ENCODE data around the gene PLTP. TPM values are rescaled to one million over a fixed set of nuclear protein-coding genes. Genes with fewer than 3 reads are reported as not detected.

The PLTP gene
- total and polyA plus RNA-seq, 2 donors (not counting 3 experiments of a cell fraction or from before 2014, with no cell fraction given) = 62.1 to 118 TPM

DNA sequence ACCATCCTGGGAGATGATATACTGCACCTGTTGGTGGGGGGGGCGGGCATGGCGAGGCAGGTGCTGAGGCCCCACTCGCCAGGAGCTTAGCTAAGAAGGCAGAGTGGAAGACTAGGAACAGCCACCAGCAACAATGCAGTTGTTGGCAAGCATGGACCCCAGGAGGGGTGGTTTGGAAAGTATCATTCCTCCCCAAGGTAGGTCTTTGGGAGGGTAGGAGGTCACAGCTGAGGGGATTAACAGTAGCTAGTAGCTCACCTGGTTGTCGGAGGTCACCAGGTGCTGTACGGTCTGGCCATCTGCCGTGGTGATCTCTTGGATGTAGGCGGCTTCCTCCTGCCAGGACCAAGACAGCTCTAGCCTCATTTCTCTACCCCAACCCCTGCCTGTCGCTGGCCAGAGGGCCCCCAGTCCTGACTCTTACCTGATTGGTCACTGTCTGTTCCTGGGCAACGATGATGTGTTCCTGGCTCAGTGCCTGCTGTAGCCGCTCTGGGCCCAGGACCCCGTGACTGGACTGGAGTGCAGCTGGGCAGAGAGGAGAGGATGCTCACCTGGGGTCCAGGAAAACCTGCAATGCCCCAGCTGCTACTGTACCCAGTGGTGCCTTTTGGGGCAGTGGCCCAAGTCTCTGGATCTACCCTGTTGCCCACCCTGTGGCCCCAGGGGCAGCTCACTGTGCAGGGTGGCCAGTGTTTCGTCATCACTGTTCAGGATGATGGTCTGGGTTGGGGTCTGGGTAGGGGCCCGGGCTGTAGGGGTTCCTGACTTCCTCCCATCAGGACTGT, 37.8 kb upstream of the PLTP start:
- Histone ChIP-seq H3K9ac (replicated peaks; ENCODE audit: extremely low read depth, insufficient read depth, low read length) (no peak overlapping the region), H4K20me1 (replicated peaks; ENCODE audit: control insufficient read depth, extremely low read depth, insufficient read depth, low read length) (no peaks in the 10 kb centered on the region), H3K27ac (ENCODE audit: insufficient read depth, low read depth, low read length) (no peak overlapping the region), H3K36me3 (ENCODE audit: control insufficient read depth in 2 of 2, extremely low read depth in 1 of 2, insufficient read depth in 2 of 2, low read length in 2 of 2) (peaks cover 7 to 76% of the 10 kb centered on the region in 2 experiments), H3K27me3 (ENCODE audit: control insufficient read depth in 2 of 2, insufficient read depth in 2 of 2, low read length in 2 of 2) (no peaks in the 10 kb centered on the region), H3K9me1 (replicated peaks; ENCODE audit: control insufficient read depth, extremely low read depth, insufficient read depth, low read length) (no peaks in the 10 kb centered on the region), H3K79me2 (ENCODE audit: control insufficient read depth, insufficient read depth, low read length) (no peaks in the 10 kb centered on the region), H2AFZ (ENCODE audit: low read depth, low read length) (no peak overlapping the region), H3K4me3 (replicated peaks in 1 of 3; ENCODE audit: insufficient read depth in 1 of 3, low read depth in 1 of 3, low read length in 3 of 3) (no peak overlapping the region), H3K4me1 (ENCODE audit: control insufficient read depth, extremely low read depth, insufficient read depth, low read length) (no peaks in the 10 kb centered on the region), H3K9me3 (replicated peaks; ENCODE audit: control insufficient read depth, insufficient read depth, low read length) (no peaks in the 10 kb centered on the region), H3K4me2 (ENCODE audit: insufficient read depth, low read length) (no peak overlapping the region)
- TF ChIP-seq POLR2AphosphoS5 (IDR thresholded peaks at IDR 0.05; ENCODE audit: insufficient read depth, low read depth, low read length) = peak; percentile 15
- TF ChIP-seq, protein P1, sequence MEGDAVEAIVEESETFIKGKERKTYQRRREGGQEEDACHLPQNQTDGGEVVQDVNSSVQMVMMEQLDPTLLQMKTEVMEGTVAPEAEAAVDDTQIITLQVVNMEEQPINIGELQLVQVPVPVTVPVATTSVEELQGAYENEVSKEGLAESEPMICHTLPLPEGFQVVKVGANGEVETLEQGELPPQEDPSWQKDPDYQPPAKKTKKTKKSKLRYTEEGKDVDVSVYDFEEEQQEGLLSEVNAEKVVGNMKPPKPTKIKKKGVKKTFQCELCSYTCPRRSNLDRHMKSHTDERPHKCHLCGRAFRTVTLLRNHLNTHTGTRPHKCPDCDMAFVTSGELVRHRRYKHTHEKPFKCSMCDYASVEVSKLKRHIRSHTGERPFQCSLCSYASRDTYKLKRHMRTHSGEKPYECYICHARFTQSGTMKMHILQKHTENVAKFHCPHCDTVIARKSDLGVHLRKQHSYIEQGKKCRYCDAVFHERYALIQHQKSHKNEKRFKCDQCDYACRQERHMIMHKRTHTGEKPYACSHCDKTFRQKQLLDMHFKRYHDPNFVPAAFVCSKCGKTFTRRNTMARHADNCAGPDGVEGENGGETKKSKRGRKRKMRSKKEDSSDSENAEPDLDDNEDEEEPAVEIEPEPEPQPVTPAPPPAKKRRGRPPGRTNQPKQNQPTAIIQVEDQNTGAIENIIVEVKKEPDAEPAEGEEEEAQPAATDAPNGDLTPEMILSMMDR (IDR thresholded peaks at IDR 0.05; ENCODE audit: extremely low read depth in 1 of 2, insufficient read depth in 1 of 2, low read depth in 1 of 2, low read length in 2 of 2) = no peak
- FAIRE-seq (no peak), DNase-seq (ENCODE audit: low read depth, low spot score) (no peak)
- no TSS peak for BruUV-seq (replicated peaks)
- dilution Hi-C loops (cut with MboI; ENCODE audit: extremely low pct_ligation_motif_present, low sequenced_read_pairs) (no loop called here), intact Hi-C loops (cut with micrococcal nuclease) (no loop called here)
- ChIA-PET POLR2A (interaction anchor here (1.9 kb wide), 2 partner anchors 12 to 15 kb away, joined by 4 to 8 read pairs; partner anchors contain the start of gene PCIF1), CTCF (interaction anchor here (0.8 to 1.9 kb wide), 4 partner anchors 12 to 151 kb away, joined by 3 to 6 read pairs (median 4); no protein-coding TSS in a partner anchor)
